Measurements from ENCODE around the gene SIN3B. TPM values are rescaled to one million over a fixed set of nuclear protein-coding genes. Genes with fewer than 3 reads are reported as not detected.

Gene SIN3B
- polyA plus RNA-seq, 1 of the 3 experiments (the other 2 are of a cell fraction), result 29.7 TPM

GRCh38 chr19:16921766-16922591 lies 92.8 kb downstream of the SIN3B start:
- Histone ChIP-seq H3K27me3 (ENCODE audit: insufficient read depth) (peaks cover 29% of the 10 kb centered on the region), H3F3A (replicated peaks; ENCODE audit: insufficient read depth) (no peaks in the 10 kb centered on the region), H3K9me2 (no peaks in the 10 kb centered on the region), H3K4me3 (ENCODE audit: low read depth in 2 of 2, low read length in 1 of 2) (no peak overlapping the region), H3K79me2 (ENCODE audit: insufficient read depth) (no peaks in the 10 kb centered on the region), H3K9ac (no peak overlapping the region), H2AFZ (ENCODE audit: low read depth) (no peak overlapping the region), H3K9me3 (no peaks in the 10 kb centered on the region), H3K36me3 (replicated peaks in 1 of 2; ENCODE audit: control insufficient read depth in 1 of 2, insufficient read depth in 2 of 2, low read length in 1 of 2) (no peaks in the 10 kb centered on the region), H3K4me1 (ENCODE audit: control insufficient read depth in 1 of 2, insufficient read depth in 2 of 2, low read depth in 1 of 2, low read length in 1 of 2) (no peaks in the 10 kb centered on the region), H3K27ac (ENCODE audit: low read depth in 2 of 2, low read length in 1 of 2) (no peak overlapping the region), H3K4me2 (no peak overlapping the region), H4K20me1 (ENCODE audit: insufficient read depth) (no peaks in the 10 kb centered on the region)
- whole genome bisulfite sequencing (ENCODE audit: low lambda C conversion rate), result 24% methylated on average over 5 of the region's 21 CpGs
- CTCF ChIA-PET, result interaction anchor here (1.1 kb wide), 1 partner anchor 27 kb away, joined by 3 read pairs; no protein-coding TSS in a partner anchor
- TF ChIP-seq ZBTB33 (IDR thresholded peaks at IDR 0.05; ENCODE audit: borderline replicate concordance, low read depth) (no peak), FOXM1 (IDR thresholded peaks at IDR 0.05; ENCODE audit: low read depth) (no peak), RXRA (IDR thresholded peaks at IDR 0.05; ENCODE audit: borderline replicate concordance, low read depth) (no peak), JUND (IDR thresholded peaks at IDR 0.05) (no peak), PBX3 (IDR thresholded peaks at IDR 0.05) (no peak), CTCF (IDR thresholded peaks at IDR 0.05) (no peak), TAF1 (IDR thresholded peaks at IDR 0.05; ENCODE audit: borderline replicate concordance, low read depth, low read length) (no peak), NRF1 (IDR thresholded peaks at IDR 0.05; ENCODE audit: low read depth, low read length) (no peak), GATA2 (CRISPR knock-in tag; IDR thresholded peaks at IDR 0.05) (no peak), RCOR1 (IDR thresholded peaks at IDR 0.05; ENCODE audit: low read length) (no peak), GABPA (IDR thresholded peaks at IDR 0.05; ENCODE audit: low read depth) (no peak), SIN3A (IDR thresholded peaks at IDR 0.05; ENCODE audit: borderline replicate concordance, low read depth, low read length) (no peak), TEAD4 (IDR thresholded peaks at IDR 0.05; ENCODE audit: borderline replicate concordance, insufficient read depth) (no peak), FOXJ3 (CRISPR knock-in tag; IDR thresholded peaks at IDR 0.05) (no peak), YY1 (IDR thresholded peaks at IDR 0.05; ENCODE audit: low read depth) (no peak), IRF3 (IDR thresholded peaks at IDR 0.05; ENCODE audit: low read depth, low read length) (no peak), MAX (IDR thresholded peaks at IDR 0.05; ENCODE audit: low read depth) (no peak), EP300 (IDR thresholded peaks at IDR 0.05; ENCODE audit: borderline replicate concordance in 1 of 2, low read depth in 1 of 2, low read length in 1 of 2) (no peak), FOSL2 (IDR thresholded peaks at IDR 0.05; ENCODE audit: borderline replicate concordance, low read depth) (no peak), POLR2AphosphoS5 (IDR thresholded peaks at IDR 0.05; ENCODE audit: low read depth, low read length) (no peak)
- POLR2A ChIA-PET, result no interaction called here
- DNase-seq, result no peak

All from SK-N-SH (cell line).